ENCODE data around the gene ROS1.

The ROS1 gene

DNA sequence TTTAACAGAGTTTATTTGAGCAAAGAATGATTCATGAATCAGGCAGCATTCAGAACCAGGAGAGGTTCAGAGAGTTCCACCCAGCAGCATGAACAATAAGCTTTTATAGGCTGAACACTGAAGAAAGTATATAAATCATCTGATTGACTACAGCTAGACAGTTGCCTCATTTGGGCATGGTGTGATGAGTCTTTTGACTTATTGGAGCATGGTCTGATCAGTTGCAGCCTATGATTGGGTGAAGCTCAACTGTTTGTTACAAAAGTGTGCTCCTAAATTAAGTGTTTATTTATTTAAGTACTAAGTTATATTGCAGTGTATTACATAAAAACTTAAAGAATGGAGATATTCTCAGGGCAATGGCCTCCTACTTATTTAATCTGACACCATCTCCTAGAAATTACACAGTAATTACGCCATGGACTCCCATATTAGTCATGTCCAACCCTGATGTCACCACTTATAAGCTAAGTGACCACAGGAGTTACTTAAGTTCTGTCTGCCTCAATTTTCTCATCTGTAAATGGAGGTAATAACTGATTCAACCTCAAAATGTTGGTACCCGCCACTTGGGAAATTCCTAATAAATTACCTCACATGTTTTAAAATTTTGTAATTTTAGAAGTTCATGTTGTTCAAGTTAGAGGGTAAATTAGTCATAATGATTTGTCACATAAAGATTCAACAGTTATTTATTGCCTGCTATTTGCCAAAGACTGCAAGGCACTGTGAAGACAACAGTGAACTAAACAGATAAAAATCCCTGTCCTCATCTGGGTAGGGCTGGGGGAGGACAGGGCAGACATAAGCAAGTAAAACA, 15.2 kb upstream of the ROS1 start:
- peak; percentile 99 for DNase-seq

GRCh38 chr6:117432273-117432672, 6.5 kb upstream of the ROS1 start:
- DNase-seq, result no peak

DNA sequence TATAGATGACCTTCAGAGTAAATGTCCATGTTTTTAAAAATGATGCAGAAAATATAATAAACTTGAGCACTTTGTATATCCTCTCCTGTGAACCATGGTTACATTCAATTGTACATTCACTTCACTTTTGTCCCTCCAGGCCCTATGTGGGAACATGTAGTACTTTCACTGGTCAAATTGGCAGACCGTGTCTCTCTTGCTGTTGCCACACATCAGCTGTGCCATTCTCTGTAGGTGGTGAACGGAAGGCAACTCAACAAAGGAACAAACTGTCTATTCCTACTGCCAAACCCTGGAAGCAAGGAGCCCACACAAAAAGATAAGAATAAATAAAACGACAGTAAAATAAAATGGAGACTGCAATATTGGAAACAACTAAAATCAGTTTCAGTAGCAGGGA, 2.0 kb downstream of the ROS1 start:
- no peak for DNase-seq

GRCh38 chr6:117418320-117418719, 7.4 kb downstream of the ROS1 start:
- no peak for DNase-seq

DNA sequence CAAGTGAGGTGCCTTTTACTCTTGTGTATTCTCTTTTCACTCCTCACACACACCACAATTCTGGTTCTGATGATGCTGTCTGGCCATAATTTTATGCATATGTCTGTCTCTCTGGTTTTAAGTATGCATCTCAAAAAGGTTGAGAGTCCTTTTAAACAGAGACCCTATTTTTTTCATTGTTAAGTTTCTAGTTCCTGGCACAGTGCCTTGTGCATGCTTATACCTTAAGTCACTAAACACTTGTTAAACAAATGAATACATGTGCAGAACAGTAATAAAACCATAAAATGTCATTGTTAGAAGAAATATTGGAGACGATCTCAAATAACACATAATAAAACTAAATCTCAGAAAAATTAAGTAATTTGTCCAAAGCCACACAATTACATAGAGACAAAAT, 7.9 kb downstream of the ROS1 start:
- no peak for DNase-seq

DNA sequence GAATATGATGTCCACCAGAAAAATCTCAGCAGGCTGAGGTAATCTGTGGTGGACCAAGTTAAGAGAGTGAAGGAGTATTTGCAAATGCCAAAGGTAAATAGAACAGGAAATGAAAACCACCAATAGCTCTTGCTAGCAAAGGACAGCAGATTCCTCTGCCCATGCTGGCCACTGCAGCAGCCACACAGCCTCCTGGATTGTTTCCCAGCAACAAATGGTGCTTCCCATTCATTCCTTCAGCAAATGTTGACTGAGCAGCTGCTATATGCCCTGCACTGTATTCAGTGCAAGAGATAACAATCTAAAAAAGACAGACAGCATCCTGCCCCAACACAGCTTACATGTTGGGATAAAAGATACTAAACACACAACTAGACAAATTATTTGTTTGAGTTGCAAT, 11.0 kb downstream of the ROS1 start:
- peak; percentile 31 for DNase-seq

GRCh38 chr6:117411474-117411873, 14.3 kb downstream of the ROS1 start:
- DNase-seq, result no peak

DNA sequence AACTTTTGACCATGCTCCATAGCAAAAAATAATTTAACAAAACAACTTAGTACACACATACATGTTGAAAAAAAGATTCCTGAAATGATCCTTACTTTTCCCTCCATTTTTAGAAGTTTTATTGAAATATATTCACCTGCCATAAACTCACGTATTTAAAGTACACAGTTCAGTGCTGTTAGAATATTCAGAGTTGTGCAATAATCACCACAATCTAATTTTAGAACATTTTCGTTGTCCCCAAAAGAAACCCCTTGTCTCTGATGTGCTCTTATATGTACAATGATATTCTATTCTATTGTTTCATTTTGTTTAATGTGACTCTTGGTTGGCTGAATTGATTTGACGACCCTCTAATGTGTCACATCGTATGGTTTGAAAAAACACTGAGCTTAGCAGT, 15.9 kb downstream of the ROS1 start:
- no peak for DNase-seq

GRCh38 chr6:117409420-117409819, 16.3 kb downstream of the ROS1 start:
- no peak for DNase-seq

- DNase-seq, result peak; percentile 16
Measured at GRCh38 chr6:117404548-117404947, 21.2 kb downstream of the ROS1 start.

- DNase-seq, result no peak
Measured at GRCh38 chr6:117401799-117402198, 23.9 kb downstream of the ROS1 start.

DNA sequence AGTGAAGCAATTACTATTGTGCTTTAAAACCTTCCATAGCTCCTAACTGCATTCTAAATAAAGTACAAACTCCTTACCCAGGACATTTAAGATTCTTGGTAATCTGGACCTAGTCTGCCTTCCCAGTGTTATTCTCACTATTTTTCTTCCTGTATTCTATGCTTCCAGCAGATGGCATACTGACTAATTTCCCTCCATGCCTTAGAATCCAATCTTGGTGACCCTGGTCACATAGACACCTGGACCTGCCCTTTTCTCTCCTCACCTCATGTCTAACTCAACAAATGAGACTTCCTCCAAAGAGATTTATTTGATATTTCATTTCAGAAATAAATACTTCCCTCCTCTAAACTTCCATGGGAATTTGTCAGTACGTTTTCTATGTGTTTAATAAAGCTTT, 25.8 kb downstream of the ROS1 start:
- DNase-seq, result no peak

GRCh38 chr6:117399126-117399525, 26.6 kb downstream of the ROS1 start:
- no peak for DNase-seq

GRCh38 chr6:117397536-117398227, 28.1 kb downstream of the ROS1 start:
- DNase-seq, result peak; percentile 25

DNA sequence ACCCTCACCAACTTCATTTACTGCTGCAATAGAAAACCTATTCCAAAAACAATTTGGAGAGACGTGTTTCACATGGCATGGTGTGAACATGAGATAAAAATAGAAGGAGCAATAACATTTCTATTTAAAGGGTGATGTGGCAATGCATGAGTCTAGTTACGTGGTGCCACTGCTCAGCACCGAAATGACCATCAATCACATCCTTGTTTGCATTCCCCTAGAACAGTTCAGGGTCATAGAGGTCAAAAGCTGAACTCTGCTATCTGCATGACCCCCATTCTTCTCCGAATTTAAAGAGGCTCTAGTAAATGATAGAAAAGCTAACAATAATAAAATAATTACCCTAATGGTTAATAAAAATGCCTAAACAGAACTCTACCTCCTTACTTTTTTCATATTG, 29.5 kb downstream of the ROS1 start:
- DNase-seq, result peak; percentile 26

GRCh38 chr6:117395164-117395563, 30.6 kb downstream of the ROS1 start:
- no peak for DNase-seq

DNA sequence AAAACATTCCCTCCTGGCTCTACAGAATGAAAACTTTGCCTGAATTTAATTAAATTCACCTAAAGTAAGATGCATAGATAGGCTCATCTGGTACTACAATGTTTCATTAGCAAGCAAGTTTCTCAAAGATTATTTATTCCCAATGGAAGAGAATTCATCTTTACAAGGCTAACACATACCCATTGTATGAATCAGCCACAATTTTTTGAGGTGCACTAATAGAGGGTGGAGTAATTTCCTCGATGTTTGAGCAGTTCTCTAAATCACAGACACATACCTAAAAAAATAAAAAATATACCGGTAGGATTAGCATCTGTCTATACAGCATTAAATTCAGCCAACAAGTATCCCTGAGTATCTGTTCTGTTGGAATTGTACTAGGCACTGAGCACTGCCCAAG, 32.7 kb downstream of the ROS1 start:
- DNase-seq, result no peak

DNA sequence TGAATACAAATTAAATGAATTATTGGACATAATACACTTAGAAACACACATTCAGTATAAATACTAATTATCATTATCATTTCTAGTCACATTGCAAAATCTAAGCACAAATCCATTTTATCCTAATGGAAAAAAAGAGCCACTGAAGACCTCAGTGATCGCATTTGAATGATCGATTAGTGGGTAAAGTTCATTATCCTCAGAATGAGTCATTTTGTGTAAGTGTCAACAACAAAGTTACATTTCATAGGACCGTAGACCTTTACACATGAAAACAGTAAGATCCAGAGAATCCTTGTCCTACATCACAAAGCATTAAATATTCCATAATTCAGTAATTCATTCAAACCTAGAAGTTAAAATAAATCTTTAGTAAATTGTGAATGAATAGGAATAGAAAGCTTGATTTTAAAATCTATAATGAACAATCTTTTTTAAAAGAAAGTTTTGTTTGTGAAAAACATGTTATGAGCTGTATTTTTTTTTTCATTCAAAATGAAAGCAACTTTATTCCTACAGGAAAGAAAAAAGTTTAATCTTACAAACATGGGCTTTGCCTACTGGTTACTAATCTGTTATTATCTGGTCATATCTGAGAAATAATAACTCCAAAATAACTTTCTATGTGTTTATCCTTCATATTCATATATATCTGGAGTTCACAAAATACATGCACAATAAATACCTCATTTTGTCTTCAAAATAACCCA, 33.7 kb downstream of the ROS1 start:
- no peak for DNase-seq

GRCh38 chr6:117389227-117390057, 36.3 kb downstream of the ROS1 start:
- DNase-seq, result no peak

DNA sequence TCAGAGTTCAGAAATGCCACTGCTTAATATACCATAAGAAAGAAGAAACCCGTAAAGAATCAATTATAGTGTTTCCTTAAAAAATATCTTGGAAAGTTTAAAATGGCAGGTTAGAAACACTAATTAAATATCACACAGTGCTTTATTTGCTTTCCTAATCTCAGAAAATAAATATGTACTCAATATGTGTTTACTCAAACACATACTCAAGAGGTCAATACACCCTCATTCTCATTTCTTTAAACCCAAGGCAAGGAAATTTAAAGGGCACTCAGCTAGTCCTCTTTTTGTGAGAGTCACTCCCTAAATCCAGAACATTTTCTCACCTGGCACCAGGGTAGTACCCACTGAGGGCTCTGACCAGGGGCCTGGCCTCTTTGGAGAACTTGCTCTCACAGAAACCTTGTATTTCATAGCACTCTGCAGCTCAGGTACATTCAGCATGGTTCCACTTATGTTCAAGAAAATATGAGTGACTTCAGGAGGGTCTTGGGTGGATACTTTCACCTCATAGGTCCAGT, 38.2 kb downstream of the ROS1 start:
- no peak for DNase-seq

GRCh38 chr6:117384659-117385058, 41.1 kb downstream of the ROS1 start:
- no peak for DNase-seq

DNA sequence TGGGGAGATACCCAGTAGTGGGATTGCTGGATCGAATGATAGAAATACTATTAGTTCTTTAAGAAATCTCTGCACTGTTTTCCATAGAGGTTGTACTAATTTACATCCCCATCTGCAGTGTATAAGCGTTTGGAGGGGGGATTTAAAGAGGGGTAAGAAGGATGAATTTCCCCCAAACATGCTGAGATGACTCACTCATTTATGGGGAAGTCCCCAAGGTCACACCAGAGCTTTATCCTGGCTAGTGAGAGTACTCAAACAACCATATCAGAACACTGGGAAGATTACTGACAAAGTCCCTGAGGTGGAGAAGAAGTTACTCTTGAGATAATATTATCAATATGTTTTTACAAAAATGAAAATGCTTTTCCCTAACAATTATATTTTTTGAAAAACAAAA, 44.0 kb downstream of the ROS1 start:
- no peak for DNase-seq

DNA sequence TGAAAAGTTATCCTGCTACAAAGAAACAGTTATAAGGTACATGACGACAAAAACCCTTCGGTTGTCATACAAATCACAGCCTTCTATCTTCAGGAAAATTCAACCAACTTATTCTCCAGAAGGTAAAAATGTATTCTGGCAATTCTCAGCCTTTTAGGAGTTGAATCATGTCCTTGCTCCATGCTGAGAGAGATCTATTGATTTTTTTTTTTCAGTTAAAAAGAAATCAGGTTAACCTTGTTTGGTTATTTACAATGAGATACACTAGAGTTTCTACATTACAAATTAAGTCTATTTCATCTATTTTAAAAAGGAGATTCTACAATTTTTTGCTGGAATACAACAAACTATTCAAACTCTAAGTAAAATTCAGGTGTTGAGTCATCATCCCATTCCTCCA, 45.4 kb downstream of the ROS1 start:
- DNase-seq, result no peak

All from fibroblast of skin of right biceps (primary cell).